GM18498 (cell line): ENCODE results near the gene DSC1.
"Not testable (repeated sequence)": the region's sequence is repeated elsewhere in the genome, so short reads cannot be mapped to it uniquely, and the experiment has no call there.

ENCODE experiments used
- ATAC-seq: cut with Tn5 transposase; IDR thresholded peaks from one replicate; pipeline ENCODE4 v1.9.1; 2021; ENCODE audit warnings: mild to moderate bottlenecking, moderate library complexity; ENCODE audit not compliant: unreplicated experiment

The DSC1 gene

GRCh38 chr18:31162825-31163435 lies at the start of gene DSC1:
Gene DSC1, minus strand, starts transcription at chr18:31162856. Its CDS starts 262 bp downstream, at chr18:31162594.
- ATAC-seq, result no peak

- ATAC-seq, result no peak
These were observed 48.4 kb upstream of the DSC1 start for GRCh38 chr18:31211047-31211446.

GRCh38 chr18:31209041-31209440 lies 46.4 kb upstream of the DSC1 start:
- ATAC-seq, result no peak

GRCh38 chr18:31207391-31207790 lies 44.7 kb upstream of the DSC1 start:
- no peak for ATAC-seq

GRCh38 chr18:31206787-31207381 lies 44.2 kb upstream of the DSC1 start:
- ATAC-seq, result peak; percentile 94

- no peak for ATAC-seq
These were observed 43.4 kb upstream of the DSC1 start for GRCh38 chr18:31206071-31206470.

GRCh38 chr18:31205273-31205672 lies 42.6 kb upstream of the DSC1 start:
- ATAC-seq, result no peak

GRCh38 chr18:31204833-31205232 lies 42.2 kb upstream of the DSC1 start:
- no peak for ATAC-seq

GRCh38 chr18:31204166-31204565 lies 41.5 kb upstream of the DSC1 start:
- ATAC-seq, result no peak

- ATAC-seq, result no peak
These were observed 41.1 kb upstream of the DSC1 start for GRCh38 chr18:31203794-31204148.

GRCh38 chr18:31203096-31203793 lies 40.6 kb upstream of the DSC1 start:
- no peak for ATAC-seq

- ATAC-seq, result no peak
These were observed 36.6 kb upstream of the DSC1 start for GRCh38 chr18:31199190-31199769.

- ATAC-seq, result no peak
These were observed 35.0 kb upstream of the DSC1 start for GRCh38 chr18:31197676-31198075.

- ATAC-seq, result no peak
These were observed 32.4 kb upstream of the DSC1 start for GRCh38 chr18:31195063-31195462.

- ATAC-seq, result no peak
These were observed 29.6 kb upstream of the DSC1 start for GRCh38 chr18:31192086-31192776.

- no peak for ATAC-seq
These were observed 28.3 kb upstream of the DSC1 start for GRCh38 chr18:31190919-31191318.

GRCh38 chr18:31189757-31190156 lies 27.1 kb upstream of the DSC1 start:
- ATAC-seq, result no peak

- ATAC-seq, result no peak
These were observed 22.7 kb upstream of the DSC1 start for GRCh38 chr18:31185186-31185950.

GRCh38 chr18:31183302-31183701 lies 20.6 kb upstream of the DSC1 start:
- no peak for ATAC-seq

GRCh38 chr18:31177369-31177768 lies 14.7 kb upstream of the DSC1 start:
- ATAC-seq, result not testable (repeated sequence)

GRCh38 chr18:31176531-31176930 lies 13.9 kb upstream of the DSC1 start:
- ATAC-seq, result no peak
